ENCODE data around the gene ARFGAP1.
"Not testable (repeated sequence)": the region's sequence is repeated elsewhere in the genome, so short reads cannot be mapped to it uniquely, and the experiment has no call there.

The ARFGAP1 gene

DNA sequence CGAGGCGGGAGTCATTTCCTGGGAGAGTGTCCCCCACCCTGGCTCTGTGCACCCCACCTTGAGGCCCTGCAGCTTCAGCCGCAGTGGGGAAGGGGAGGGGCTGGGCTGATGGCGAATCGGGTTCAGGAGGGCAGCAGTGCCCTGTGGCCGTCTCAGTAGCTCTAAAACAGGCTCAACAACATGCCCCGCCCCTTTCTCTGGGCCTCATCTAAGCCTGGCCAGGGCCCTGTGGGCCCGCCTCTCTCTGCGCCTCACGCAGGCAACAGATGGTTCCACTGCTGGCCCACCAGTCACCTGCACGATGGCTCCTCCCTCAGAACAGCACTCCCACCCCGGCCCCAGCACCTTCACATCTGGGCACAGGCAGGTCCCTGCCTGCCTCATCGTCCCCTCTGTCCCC, 58.3 kb downstream of the ARFGAP1 start:
- no peak for DNase-seq

DNA sequence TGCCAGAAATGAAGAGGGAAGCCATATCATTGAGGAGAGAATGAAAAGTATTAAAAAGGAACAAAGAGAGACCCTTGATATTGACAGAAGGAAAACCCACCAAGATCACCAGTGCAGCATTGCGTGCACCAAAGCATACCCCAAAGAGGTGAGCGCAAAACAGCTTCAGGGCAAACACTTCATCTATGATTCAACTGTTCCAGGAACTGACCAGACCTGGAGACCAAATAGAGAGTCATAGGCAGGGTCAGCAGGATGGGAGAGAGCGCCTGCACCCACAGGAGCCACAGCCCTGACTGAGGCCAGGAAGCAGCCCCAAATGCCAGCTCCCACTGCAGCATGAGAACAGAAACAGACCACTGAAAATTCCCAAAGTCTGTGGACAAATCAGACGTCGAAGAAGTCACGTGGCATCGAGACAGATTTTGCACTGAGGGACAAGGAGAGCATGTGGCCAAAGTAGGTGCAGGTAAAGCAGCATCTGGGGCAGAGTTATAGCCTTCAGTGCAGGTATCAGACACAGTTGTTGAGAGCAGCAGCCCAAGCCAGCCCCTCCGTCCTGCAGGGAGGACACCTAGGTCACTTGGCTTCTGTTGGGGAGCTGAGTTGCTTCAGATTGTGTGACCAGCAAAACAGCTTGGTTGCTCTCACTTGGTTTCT, 59.3 kb downstream of the ARFGAP1 start:
- DNase-seq = no peak

DNA sequence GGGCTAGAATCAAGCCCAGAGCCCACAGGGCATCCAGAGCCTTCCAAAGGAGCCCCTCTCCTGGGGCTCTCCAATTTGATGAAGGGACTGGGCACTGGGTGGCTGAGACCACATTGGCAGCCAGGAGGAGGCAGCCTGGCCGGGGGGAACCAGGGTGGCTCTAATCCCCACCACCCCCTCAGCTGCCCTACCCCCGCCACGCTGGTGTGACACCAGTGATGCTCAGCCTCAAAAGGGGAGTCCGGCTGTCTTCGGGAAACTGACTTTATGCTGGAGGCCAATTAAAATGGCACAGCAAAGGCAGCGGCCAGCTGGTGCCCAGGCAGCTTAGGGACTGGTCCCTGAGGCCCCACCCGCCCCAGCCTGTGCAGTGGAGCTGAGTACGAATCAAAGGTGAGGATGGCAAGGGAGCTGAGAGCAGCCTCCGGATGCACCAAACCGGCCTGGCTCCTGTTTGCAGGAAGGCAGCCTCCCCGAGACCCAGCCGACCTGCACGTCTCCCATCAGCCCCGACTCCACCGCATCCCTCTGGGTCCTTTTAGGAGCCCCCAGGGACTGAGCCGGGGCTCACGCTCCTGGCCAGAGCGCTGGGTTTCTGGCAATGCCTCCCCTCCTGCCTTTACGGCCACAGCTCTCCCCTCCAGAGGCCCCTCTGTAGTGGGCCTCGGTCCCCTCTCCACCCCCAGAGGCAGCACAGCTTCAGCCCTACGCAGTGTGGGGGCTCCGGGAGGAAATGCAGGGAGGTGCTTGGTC, 60.1 kb downstream of the ARFGAP1 start:
- no peak for DNase-seq

DNA sequence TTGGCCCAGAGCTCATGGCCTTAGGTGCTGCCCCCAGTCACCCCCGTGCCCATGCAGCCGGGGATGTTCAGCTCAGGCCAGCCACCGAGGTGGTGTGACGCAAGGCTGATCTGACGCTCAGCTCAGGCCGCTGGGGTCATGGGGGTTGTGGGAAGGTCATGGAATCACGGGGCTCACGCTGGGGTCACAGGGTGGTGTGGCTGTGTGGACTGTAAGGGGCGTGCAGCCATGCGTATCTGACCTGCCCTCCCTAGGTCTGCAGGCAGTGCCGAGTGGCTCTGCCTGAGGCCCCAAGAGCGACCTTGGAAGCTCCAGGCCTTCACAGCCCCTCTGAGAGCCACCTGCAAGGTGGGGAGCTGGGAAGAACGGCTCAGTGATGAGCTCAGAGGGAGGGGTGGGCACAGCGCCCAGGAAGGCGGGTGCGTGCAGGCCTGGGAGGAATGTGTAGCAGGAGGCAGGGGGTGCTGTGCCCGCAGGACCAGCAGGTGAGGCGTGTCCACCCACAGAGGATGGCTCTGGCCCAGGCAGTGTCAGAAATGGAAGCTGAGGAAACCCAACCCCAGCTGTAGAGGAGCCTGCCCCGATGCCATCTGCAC, 60.7 kb downstream of the ARFGAP1 start:
- no peak for DNase-seq

DNA sequence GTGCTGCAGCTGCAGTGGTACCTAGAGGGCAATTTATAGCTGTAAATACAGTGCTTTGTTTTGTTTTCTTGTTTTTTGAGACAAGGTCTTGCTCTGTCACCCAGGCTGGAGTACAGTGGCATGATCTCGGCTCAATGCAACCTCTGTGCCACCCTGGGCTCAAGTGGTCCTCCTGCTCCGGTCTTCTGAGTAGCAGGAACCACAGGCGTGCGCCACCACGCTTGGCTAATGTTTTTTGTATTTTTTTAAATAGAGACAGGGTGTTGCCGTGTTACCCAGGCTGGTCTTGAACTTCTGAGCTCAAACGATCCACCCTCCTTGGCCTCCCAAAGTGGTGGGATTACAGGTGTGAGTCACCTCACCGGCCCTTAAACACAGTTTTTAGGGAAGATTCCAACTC, 61.7 kb downstream of the ARFGAP1 start:
- DNase-seq = no peak

DNA sequence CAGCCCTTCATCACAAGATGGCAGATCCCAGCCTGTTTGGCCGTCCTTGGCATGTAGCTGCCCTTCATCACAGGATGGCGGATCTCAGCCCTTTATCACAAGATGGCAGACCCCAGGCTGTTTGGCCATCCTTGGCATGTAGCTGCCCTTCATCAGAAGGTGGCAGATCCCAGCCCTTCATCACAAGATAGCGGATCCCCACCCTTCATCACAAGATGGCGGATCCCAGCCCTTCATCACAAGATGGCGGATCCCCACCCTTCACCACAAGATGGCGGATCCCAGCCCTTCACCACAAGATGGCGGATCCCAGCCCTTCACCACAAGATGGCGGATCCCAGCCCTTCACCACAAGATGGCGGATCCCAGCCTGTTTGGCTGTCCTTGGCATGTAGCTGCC, 62.4 kb downstream of the ARFGAP1 start:
- DNase-seq = not testable (repeated sequence)

DNA sequence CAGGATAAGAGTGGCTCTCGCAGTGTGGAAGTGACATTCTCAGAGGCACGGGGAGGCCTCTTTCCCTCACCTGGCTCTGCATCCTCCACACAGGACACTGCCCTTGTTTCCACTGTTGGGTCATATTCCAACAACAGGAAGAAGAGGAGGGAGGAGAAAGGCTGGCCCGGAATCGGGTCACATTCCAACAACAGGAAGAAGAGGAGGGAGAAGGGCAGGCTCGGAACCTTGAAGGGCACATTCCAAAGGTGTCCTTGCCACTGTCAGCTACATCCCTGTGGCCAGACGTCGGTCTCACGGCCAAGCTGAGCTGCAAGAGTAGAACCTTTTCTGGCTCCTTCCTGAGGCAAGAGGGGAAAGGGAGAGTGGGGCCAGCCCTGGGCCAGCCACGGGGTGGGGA, 63.1 kb downstream of the ARFGAP1 start:
- no peak for DNase-seq

DNA sequence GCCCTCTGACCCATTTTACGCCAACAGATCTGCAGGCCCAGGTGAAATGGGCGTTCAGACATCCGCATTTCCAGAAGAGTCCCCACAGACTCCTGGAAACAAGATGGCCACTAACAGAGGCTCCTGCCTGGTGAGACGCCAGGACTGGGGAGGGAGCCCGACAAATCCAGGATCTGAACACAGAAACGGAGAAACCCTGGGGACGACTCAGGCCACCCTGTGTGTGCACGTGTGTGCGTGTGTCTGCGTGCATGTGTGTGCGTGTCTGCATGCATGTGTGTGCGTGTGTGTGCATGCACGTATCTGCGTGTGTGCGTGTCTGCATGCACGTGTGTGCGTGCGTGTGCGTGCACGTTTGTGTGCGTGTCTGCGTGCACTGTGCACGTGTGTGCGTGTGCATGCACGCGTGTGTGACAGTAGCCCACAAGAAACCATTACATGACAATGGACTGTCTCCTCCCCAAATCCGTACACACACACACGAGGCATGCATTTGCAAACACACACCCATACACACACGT, 63.7 kb downstream of the ARFGAP1 start:
- no peak for DNase-seq

DNA sequence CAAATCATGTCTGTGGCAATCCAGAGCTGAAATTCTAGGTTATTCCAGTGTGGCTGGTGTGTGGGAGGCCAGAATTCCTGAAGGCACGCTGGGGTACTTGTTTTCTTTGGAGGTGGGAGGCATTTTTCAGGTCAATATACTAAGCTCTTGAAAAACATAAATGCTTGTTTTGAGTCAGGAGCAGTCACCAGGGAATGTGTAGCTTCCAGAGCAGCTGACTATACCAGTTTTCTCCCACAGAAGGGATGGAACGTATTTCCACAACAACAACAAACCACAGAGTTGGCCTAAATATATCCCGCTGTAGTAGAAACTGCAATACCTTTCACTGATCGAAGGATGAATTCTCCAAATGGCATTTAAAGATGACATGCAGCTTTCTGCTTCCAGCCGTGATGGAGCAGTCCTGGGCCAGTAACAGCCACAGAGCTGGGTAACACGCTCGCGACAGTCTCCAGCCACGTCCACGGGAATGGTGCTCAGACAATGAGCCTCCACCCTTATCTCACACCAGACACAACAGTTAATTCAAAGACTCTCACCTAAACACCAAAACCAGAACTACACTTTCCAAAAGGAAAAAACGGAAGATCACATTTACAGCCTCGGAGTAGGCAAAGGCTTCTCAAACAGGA, 65.3 kb downstream of the ARFGAP1 start:
- DNase-seq = no peak
